GM21423 (cell line): ENCODE data around the gene ZFYVE19.

Source experiments
- ATAC-seq: cut with Tn5 transposase; IDR thresholded peaks from one replicate; pipeline ENCODE4 v1.9.1; 2021; ENCODE audit warnings: mild to moderate bottlenecking, moderate library complexity; ENCODE audit not compliant: unreplicated experiment

The ZFYVE19 gene

DNA sequence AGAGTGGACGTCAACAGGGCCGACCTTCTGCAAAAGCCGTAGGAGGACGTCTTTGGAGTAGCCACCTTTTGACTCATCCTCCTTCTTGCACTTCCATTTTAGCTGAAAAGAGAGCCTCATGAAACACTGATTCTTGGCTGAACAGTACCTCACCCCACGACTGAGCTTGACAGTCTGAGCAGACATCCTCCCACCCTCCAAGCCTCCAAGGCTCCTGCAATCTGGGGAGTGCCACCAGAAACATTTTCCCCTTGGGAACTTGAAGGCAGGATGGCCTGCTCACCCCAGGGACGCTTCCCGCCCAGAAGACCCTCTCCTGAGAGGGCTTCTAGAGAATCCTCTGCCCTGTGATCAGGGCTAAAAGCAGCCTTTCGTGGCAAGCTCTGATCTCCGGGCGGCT lies 31.9 kb upstream of the ZFYVE19 start:
- ATAC-seq = no peak

DNA sequence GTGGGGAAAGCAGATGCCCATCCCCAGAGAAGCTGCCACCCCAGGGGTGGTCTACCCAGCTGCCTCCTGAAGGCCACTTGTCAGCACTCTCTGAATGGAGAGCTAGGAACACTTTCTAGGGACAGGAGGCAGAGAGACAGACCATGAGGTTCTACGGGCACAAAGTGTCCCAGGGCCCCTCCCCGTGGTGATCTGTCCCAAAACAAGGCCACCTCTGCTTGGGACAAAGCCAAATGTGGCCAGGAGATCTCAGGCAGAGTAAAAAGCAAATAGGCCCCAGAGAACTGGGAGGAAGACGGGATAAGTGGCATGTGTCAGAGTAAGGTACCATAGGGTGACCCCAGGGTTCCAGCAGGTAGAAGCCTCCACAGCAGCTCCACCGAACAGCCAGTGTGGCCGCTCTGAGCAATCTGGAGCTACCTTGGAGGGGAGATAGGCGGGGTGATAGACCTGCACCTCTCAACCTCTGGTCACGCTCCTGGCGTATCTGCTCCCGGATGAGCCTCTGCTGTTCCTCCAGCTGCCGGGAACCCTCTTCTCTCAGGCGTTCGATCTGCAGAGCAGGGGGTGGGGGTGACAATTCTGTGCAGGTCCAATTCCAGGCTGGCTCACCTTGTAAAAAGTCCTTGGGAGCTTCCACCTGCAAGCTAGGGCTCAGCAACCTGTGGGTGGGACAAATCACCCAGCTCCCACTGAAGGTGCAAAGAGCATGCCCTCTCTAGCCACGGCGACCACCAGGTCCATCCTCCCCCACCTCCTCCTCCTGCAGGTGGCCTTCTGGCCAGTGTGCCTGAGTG lies 31.0 kb upstream of the ZFYVE19 start:
- no peak for ATAC-seq

DNA sequence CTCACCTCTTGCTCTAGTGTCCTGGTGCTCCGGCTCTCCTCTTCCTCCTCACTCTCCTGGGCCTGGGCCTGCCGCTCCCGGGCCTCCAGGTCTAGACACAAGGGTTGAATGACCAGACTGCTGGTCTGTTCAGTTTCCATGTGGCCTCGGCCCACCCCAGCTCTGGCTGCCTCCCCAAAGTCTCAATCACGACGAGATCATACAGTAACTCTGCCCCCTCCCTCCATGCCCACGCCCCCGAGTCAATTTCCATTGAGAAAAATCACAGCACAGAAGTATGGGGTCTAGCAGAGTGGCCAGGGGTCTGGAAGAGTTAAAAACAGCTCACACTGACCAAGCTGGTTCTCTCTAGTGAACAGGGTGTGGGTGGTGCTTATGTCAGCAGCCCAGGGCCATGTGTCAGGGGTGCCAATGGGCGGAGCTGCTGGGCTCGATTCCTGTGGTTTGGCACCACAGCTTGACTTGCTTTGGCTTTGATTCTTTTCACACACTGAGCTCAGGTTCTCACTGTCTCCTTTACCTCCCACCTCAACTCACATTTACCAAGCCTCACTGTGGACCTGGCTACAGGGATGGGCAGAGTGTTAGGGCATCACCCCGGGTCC lies 30.2 kb upstream of the ZFYVE19 start:
- no peak for ATAC-seq

DNA sequence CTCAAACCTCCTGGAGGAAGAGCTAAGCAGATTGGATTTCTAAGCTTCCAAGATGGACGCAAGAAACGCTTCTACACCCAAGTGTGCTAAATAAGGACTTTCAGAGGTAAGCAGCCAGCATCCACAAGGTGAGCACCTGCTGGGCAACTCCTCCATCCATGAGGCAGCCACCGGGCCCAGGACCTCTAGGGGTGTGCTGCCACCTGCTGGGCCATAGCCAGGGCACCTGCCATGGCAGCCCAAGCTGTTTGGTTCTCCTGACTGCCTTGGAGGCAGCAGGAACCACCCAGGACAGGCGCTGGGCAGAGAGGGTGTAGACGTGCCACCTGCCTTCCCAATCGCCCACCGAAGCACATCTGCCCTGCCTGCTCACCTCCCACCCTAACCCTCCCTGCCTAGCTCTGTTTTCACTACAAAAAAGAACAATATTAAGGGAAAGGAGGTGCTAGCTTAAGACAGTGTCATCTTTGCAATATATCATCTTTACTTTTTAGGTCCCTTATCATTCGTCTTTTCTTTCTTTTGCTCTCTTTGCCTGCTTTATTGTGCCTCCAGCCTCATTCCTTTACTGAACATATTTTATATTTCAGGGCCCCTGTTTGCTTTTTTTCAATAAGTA lies 24.2 kb upstream of the ZFYVE19 start:
- peak; percentile 79 for ATAC-seq

DNA sequence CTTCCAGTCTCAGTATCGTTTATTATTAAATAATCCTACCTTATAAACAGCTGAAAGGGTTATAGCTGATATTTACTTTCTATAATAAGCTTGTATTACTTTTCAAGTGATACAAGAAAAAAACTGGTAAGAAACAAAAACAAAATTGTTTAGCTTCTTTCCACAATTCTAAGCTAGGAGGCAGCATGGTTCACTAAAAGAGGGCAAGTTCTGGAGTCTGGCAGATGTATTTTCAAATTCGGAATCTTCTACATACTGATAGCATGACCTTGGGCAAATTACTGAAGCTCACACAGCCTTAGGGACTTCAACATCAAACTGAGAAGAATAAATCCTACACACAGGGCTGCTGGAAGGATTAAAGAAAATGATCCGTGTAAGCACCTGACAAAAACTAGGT lies 21.7 kb upstream of the ZFYVE19 start:
- ATAC-seq = no peak

DNA sequence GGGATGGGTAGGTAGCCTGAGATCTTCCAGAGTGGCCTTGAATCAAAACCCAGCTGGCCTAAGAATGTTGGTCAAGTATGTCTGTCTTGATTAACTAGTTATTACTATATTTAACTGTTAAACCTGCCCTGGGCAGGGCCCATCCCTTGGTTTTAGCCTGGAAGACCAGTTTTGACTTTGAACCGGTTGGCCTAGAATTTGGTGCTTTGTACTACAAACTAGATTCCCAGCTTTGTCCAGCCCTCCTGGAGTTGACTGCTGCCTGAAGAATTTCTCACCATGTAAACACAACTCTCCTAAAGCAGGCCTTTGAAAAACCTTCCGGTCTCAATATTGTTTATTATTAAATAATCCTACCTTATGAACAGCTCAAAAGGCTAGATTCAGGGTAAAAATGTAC lies 21.1 kb upstream of the ZFYVE19 start:
- no peak for ATAC-seq

DNA sequence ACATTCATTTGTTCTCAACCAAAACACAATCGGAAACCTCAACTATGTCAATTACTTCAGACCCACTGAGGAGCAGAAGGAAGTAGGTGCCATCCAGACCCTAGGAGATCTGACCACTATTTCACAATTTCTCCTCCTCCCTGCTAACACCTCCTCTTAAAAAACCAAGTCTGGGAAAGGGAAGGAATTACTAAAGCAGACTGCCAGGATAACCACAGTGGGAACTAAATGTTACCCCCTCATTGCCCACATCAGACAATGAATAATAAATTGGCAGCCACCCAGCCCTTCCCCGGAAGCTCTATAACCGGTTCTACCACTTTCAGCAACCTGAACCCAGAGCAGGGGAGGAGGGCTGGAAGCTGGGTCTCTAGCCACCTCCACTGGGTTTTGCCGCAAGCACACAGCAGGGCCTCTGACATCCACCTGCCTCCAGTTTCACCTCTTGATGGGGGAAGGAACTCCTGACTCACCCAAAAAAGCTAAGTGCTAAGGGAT lies 19.5 kb upstream of the ZFYVE19 start:
- no peak for ATAC-seq

DNA sequence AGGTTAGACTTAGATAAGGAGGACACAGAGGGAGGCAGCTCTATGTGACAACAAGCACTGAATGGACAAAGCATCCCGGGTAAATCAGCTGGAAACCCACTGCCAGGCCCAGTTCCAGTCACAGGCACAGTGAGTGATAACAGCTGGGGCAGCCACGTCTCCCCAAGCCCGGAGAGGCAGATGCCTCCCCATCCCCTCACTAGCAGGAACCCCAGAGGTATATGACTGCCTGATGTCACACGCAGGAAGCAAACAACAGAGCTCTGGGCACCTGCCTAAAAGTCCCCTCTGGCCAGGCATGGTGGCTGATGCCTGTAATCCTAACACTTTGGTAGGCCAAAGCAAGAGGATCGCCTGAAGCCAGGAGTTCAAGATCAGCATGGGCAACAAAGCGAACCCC lies 18.9 kb upstream of the ZFYVE19 start:
- ATAC-seq = no peak

DNA sequence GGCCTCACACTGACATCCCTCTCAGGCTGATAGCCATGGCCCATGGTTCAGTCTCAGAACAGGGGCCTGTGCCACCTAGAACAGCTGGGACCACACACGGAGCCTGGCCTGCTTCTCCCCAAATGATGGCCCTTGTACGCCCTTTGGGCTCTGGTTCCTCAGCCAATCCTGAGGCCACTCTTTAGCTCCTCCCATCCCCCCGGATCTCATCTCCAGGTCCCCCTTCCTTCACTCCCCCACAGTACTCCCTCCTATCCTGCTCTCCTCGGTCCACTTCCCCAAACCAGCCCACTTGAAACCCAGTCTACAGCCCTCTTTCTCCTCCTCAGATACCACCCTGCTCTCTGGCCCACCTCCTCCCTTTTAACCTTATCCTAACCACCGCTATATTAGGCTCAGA lies 17.8 kb upstream of the ZFYVE19 start:
- no peak for ATAC-seq

DNA sequence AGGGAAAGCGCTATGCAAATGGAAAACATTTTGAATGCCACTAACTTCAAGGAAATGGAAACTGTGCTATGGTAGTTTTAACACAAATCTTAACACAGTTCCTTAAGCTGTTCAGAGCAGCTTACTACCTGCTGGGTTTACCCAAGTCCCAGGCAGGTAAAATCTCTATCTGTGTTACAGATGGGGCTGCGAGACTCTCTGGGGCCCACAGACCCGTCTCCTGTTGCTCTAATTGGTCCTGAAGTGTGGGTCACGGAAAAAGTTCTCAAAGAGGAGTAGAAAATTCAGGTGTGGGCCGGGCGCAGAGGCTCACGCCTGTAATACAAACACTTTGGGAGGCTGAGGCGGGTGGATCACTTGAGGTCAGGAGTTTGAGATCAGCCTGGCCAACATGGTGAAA lies 16.9 kb upstream of the ZFYVE19 start:
- no peak for ATAC-seq

DNA sequence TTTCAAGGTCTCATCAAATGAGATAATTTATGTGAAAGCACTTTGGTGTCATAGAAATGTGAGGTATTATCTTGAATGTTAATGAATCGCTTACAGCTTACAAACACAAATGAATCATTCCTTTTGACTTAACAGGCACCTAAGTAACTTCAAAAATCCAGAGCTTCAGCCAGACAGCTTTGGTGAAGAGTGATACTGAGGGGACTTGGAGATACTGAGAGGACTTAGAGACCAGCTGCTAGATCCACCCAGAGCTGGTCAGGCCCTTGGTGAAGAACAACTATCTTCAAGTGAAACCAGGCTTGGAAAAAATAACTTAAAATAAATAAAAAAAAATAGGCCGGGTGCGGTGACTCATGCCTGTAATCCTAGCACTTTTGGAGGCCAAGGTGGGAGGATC lies 16.2 kb upstream of the ZFYVE19 start:
- no peak for ATAC-seq

DNA sequence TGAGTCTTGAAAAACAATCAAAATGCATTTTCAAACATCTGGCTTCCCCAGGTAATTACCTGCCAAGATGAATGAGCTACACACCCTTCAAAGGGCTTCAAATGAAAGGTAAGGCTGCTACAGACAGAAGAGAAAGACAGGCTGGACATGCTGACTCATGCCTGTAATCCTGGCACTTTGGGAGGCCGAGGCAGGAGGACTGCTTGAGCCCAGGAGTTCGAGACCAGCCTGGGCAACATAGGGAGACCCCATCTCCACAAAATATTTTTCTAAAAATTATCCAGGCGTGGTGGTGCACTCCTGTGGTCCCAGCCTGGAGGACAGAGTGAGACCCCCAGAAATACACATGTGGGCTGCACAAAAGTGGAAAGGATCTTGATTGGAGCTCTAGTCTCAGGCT lies 14.5 kb upstream of the ZFYVE19 start:
- no peak for ATAC-seq

DNA sequence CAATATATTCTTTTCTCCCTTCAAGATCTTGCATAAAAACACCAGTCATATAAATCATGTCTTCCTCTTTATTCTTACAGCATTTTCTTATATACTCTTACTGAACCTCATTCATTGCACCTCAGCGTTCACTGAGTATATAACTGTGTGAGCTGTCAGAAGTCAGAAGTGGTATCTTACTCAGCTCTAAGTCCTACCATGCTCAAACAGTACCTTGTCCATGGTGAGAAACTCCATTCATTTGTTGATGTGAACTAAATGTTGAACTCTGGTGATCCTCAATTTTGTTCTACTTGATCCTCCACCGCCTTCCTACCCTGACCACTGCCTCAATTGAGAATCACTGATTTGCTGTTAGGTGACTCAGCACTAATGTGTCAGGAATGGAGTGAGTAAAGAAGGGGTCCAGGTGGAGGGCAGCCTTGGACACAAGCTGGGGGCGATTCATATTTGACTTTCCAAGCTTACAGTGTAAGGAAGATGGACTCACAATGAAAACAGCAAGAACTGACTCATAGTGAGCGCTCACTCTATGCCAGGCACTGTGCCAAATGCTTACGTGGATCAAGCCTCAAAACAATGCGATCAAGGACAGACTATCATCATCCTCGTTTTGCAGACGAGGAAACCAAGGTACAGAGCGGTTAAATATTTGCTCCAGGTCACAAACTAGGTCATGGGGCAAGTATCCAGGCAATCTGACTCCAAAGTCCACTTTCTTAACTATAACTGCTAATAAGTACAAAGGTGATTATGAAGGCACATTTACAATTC lies 13.5 kb upstream of the ZFYVE19 start:
- ATAC-seq = no peak

DNA sequence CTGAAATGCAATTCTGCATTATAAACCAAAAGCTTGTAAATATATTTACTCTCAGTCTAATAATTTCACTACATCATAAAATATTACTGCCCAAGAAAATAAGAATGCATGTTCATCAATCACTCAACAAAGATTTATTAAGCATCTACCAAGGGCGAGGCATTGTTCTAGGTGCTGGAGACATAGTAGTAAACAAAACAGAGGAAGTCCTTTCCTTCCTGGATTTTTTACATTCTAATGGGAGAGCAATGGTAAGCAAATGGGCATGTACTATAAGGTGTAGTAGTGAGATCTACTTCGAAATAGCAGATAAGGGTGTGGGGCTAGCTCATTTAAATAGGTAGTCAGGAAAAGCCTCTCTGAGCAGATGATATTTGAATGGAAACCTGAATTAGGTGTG lies 10.8 kb upstream of the ZFYVE19 start:
- ATAC-seq = no peak

DNA sequence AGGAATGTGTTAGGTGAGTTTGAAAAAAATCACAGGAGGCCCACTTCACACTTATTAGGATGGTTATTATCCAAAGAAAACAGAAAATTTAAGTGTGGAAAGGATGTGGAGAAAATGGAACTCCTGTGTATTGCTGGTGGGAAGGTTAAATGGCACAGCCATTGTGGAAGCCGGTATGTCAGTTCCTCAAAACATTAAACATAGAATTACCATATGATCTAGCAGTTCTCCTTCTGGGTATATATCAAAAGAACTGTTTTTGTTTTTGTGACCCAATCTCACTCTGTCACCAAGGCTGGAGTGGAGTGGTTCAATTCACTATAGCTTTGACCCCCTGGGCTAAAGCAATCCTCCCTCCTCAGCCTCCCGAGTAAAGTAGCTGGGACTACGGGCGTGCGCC lies 10.4 kb upstream of the ZFYVE19 start:
- no peak for ATAC-seq

DNA sequence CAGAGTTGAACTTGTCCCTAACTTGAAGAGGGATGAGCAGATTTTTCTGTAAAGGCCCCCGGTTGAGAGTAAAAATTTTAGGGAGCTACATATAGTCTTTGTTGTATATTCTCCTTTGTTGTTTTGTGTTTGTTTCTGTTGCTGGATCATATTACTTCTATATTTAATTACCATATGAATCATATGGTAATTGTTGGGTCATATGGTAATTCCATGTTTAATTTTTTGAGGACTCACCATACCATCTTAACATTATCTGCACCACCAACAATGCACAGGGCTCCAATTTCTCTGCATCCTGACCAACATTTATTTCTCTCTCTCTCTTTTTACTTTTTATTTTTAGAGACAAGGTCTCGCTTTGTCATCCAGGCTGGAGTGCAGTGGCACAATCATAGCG lies 7.4 kb upstream of the ZFYVE19 start:
- ATAC-seq = no peak

DNA sequence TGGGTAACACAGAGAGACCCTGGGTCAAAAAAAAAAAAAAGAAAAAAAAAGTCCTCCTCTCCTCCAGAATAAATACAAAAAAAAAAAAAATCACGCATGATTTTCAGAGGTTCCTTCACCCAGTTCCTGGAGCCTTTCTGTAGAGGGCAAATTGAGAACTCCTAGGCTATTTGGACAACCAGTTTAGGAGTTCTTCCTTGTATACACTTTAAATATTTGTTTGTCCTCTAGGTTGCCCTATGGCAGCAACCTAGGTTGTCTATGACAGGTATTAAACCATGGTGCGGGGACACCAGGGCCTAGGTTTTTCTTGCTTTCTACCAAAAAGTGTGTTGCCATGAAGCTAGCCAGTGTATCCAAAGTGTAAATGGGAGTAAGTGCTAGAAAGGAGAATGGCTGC lies 3.8 kb upstream of the ZFYVE19 start:
- no peak for ATAC-seq

DNA sequence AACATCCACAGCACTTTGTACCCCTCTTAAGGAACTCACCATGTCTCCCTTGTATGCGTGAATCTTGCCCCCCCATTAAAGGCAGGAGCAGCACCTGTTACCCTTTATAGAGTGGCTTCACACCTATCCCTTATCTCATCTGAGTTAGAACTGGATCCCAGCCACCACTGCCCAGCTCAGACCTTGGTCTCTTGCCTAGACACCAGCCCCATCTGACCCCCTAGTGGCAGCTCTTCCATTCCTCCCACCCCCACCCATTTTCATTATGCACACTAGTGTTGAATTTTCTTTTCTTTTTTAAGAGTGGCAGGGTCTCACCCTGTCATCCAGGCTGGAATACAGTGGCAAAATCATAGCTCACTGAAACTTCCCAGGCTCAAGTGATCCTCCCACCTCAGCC lies 3.2 kb upstream of the ZFYVE19 start:
- ATAC-seq = no peak

DNA sequence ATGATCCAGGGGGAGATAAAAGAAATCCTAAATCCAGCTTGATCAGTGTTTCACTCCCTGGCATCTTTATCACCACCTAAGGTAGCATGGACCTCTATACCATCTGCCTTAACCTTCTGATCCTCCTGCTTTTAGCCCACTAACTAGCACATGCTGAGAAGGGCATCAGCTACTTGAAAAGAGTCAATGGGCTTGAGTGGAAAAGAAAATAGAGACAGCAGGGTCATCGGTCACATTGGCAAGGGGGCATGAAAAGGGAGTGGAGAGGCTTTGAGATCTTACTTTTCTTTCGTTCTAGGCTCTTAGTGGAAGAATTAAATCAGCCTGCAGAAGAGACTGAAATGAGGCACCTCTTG lies 239 bp upstream of the ZFYVE19 start:
- no peak for ATAC-seq

DNA sequence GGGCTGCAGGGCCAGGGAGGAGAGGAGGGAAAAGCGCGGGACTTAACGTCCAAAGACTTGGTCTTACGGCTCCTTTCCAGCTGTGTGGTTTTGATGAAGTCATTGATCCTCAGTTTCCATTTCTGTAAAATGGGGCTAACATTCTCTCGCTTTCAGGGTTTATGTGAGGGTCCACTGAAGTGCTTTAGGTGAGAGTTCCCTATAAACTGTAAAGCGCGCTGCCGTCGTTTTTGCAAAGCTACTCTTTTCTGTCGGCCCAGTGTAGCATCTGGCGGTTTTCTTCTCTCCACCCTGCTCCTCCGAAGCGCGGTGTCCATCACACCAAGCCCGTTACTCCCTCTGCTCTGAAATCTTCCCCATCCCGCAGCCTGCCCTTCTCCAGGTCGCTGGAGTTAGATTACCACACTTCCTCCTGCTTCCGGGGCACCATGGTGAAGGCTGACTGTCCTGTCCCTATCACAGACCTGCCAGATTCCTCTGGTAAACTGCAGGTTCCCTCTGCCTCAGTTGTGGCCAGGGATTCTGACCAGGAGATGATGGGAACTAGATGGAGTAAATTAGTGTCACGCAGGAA lies 1.1 kb downstream of the ZFYVE19 start:
- ATAC-seq = no peak

DNA sequence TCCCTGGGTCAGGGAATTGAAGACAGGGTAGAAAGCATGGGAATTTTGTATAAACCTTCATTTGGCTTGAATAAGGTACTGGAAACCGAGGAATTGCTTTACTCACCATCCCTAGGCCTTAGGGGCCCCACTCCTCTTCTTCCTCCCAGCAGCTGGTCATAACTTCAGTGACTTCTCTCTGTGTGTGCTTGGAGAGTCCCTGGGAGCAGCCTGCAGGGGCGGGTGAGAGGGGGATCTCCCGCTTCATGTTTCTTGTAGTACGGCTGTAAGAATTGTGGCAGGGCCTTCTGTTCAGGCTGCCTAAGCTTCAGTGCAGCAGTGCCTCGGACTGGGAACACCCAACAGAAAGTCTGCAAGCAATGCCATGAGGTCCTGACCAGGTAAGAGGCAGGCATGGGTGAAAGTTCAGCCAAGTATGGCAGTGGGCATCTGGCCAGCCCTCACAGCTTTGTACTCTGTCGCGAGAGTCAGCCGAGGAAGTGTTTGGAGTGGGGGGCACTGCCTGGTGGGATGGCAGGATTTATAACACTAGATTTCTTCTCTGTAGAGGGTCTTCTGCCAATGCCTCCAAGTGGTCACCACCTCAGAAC lies 2.1 kb downstream of the ZFYVE19 start:
- no peak for ATAC-seq
